Spleen (tissue), 11 donors: Measurements from ENCODE around the gene DNAAF1. TPM values are rescaled to one million over a fixed set of nuclear protein-coding genes. Genes with fewer than 3 reads are reported as not detected.

Experiments
- DNase-seq: peaks from one replicate; pipeline ENCODE4 v3.0.0-alpha.2; 2020
- H3K27ac ChIP-seq, 8 donors: fragments of 200-600 bp; sonication (generic) in 7 of 8; 1 replicate in 4 of 8; 2 replicates in 4 of 8; pipeline versions ENCODE4 v1.5.0 to v1.8.0; 2016 to 2021; ENCODE audit warnings: inconsistent platforms in 4 of 8, mild to moderate bottlenecking in 4 of 8, moderate library complexity in 1 of 8
- H3K27me3 ChIP-seq, 7 donors: fragments of 200-600 bp; sonication (generic) in 6 of 7; replicated peaks in 1 of 7; 1 replicate in 4 of 7; 2 replicates in 3 of 7; pipeline versions ENCODE4 v1.5.0 to v1.8.0; 2016 to 2021; ENCODE audit warnings: inconsistent platforms in 3 of 7, mild to moderate bottlenecking in 1 of 7
- H3K36me3 ChIP-seq, 6 donors: fragments of 200-600 bp; sonication (generic) in 5 of 6; 1 replicate in 4 of 6; 2 replicates in 2 of 6; pipeline versions ENCODE4 v1.5.0 to v1.8.0; 2016 to 2021; ENCODE audit warnings: inconsistent platforms in 2 of 6
- H3K4me1 ChIP-seq, 6 donors: fragments of 200-600 bp; sonication (generic) in 5 of 6; 1 replicate in 3 of 6; 2 replicates in 3 of 6; pipeline versions ENCODE4 v1.5.0 to v1.8.0; 2016 to 2021; ENCODE audit warnings: inconsistent platforms in 3 of 6
- H3K4me3 ChIP-seq, 8 donors: fragments of 200-600 bp; sonication (generic) in 7 of 8; 1 replicate in 4 of 8; 2 replicates in 4 of 8; pipeline versions ENCODE4 v1.5.0 to v1.8.0; 2016 to 2021; ENCODE audit warnings: inconsistent platforms in 4 of 8, mild to moderate bottlenecking in 4 of 8, moderate library complexity in 2 of 8
- H3K9me3 ChIP-seq, 8 donors: fragments of 200-600 bp; sonication (generic) in 7 of 8; 1 replicate in 4 of 8; 2 replicates in 4 of 8; pipeline versions ENCODE4 v1.5.0 to v1.8.0; 2016 to 2021; ENCODE audit warnings: inconsistent platforms in 4 of 8
- CTCF ChIP-seq, 11 experiments: fragments of 200-600 bp in 7 of 11; fragments of 450-650 bp in 4 of 11; sonication (generic) in 4 of 11; IDR thresholded peaks in 8 of 11; conservative IDR thresholded peaks in 3 of 11; 1 replicate in 7 of 11; 2 replicates in 4 of 11; pipeline versions ENCODE4 v1.4.0 to v1.8.0; 2016 to 2021; ENCODE audit warnings: antibody characterized with exemption in 11 of 11, inconsistent platforms in 4 of 11, mild to moderate bottlenecking in 1 of 11
- POLR2A ChIP-seq, 3 donors: fragments of 450-650 bp; IDR thresholded peaks; one replicate each; pipeline ENCODE4 v1.5.1; 2017; ENCODE audit warnings: antibody characterized with exemption in 3 of 3, mild to moderate bottlenecking in 1 of 3
- POLR2AphosphoS5 ChIP-seq, 3 donors: sonication (generic); formaldehyde crosslinking; IDR thresholded peaks; one replicate each; pipeline ENCODE4 v1.5.1; 2017; ENCODE audit warnings: antibody characterized with exemption in 3 of 3
- WGBS, 5 donors: extraction: QIAGEN DNeasy Blood & Tissue Kit in 3 of 5; methylation state at CpG; one replicate each; pipeline versions ENCODE4 v1.1.5 to v1.1.7; 2013 to 2018; 5-methylcytosine and 5-hydroxymethylcytosine counted together
- intact Hi-C: fragments of 100-400 bp; cut with DNase I; formaldehyde crosslinking; loops from one replicate; pipeline ENCODE4 v1.15.0; 2023; ENCODE audit warnings: low total_unique reads
- polyA plus RNA-seq, 3 donors: library from polyadenylated mRNA; stranded (reverse); fragments of 200-250 nt; gene quantifications; one replicate each; pipeline ENCODE4 v1.2.1, GENCODE V29; 2013
- total RNA-seq, 7 donors: library from RNA; depleted of rRNA in 3 of 7; stranded (reverse); fragments of >200 nt in 3 of 7; fragmentation: NEBNext Ultra II Directional in 4 of 7; extraction: Animal tissue kit (Norgen Biotek cat#: 25700) in 4 of 7; gene quantifications; one replicate each; pipeline versions ENCODE4 v1.1.0 to v1.2.1, GENCODE V29; 2016 to 2021
- donor health status: healthy with polysubstance abuse.
- donor health status: DM: no; HTN: no; CAD: no; lungs with moderate emphysema.
- donor health status: DM: no; HTN: no; CAD: no.
- donor health status: Bipolar disorder and iron deficiency.
- donor health status: healthy.
- donor health status: DM: no; HTN: no; CAD: no.
- donor health status: DM: yes; HTN: yes; CAD: no.

DNAAF1 gene
- total and polyA plus RNA-seq, 10 donors: 0.20 to 4.3 (median 1.3) TPM; not detected in 1

GRCh38 chr16:84225126-84225525, 80.0 kb downstream of the DNAAF1 start:
- no peak for DNase-seq
- no peaks in the 10 kb centered on the region for H3K36me3 ChIP-seq
- no peak overlapping the region for H3K4me3 ChIP-seq
- intact Hi-C loops: no loop called here
- H3K27ac ChIP-seq: no peak overlapping the region
- H3K9me3 ChIP-seq: no peaks in the 10 kb centered on the region
- 80 to 96% (median 89%) methylated on average over 3 of the region's 3 CpGs for WGBS, 5 donors
- H3K4me1 ChIP-seq: peaks cover 0 to 13% (median 7%) of the 10 kb centered on the region in 6 donors
- TF ChIP-seq POLR2AphosphoS5 (IDR thresholded peaks at IDR 0.05): no peak
- no peak for TF ChIP-seq CTCF (IDR thresholded peaks at IDR 0.05 in 8 of 11, conservative IDR thresholded peaks at IDR 0.05 in 3 of 11)
- TF ChIP-seq POLR2A (IDR thresholded peaks at IDR 0.05): no peak
- peaks cover 0 to 48% (median 0%) of the 10 kb centered on the region in 7 donors for H3K27me3 ChIP-seq

GRCh38 chr16:84225571-84225970, 80.5 kb downstream of the DNAAF1 start:
- intact Hi-C loops: no loop called here
- Histone ChIP-seq H3K27ac (no peak overlapping the region), H3K27me3 (peaks cover 0 to 50% (median 1%) of the 10 kb centered on the region in 7 donors), H3K4me1 (peaks cover 0 to 13% (median 7%) of the 10 kb centered on the region in 6 donors), H3K9me3 (no peaks in the 10 kb centered on the region), H3K4me3 (no peak overlapping the region), H3K36me3 (no peaks in the 10 kb centered on the region)
- WGBS, 5 donors: 82 to 94% (median 87%) methylated on average over 5 to 7 of the region's 7 CpGs
- TF ChIP-seq CTCF (IDR thresholded peaks at IDR 0.05 in 8 of 11, conservative IDR thresholded peaks at IDR 0.05 in 3 of 11): no peak
- no peak for TF ChIP-seq POLR2A (IDR thresholded peaks at IDR 0.05)
- no peak for TF ChIP-seq POLR2AphosphoS5 (IDR thresholded peaks at IDR 0.05)
- no peak for DNase-seq

- Histone ChIP-seq H3K36me3 (no peaks in the 10 kb centered on the region), H3K4me3 (no peak overlapping the region), H3K9me3 (no peaks in the 10 kb centered on the region), H3K4me1 (peaks cover 0 to 13% (median 7%) of the 10 kb centered on the region in 6 donors), H3K27ac (no peak overlapping the region), H3K27me3 (peaks cover 0 to 54% (median 4%) of the 10 kb centered on the region in 7 donors)
- intact Hi-C loops: no loop called here
- 78 to 93% (median 83%) methylated on average over 8 of the region's 8 CpGs for WGBS, 5 donors
- no peak for DNase-seq
- TF ChIP-seq CTCF (IDR thresholded peaks at IDR 0.05 in 8 of 11, conservative IDR thresholded peaks at IDR 0.05 in 3 of 11): no peak
- no peak for TF ChIP-seq POLR2AphosphoS5 (IDR thresholded peaks at IDR 0.05)
- no peak for TF ChIP-seq POLR2A (IDR thresholded peaks at IDR 0.05)
These were observed 80.9 kb downstream of the DNAAF1 start for GRCh38 chr16:84226026-84226425.

Other genes starting within 250 kb of the DNAAF1 start
- gene MLYCD, start 246.2 kb upstream of the DNAAF1 start, total RNA-seq: 10 to 100 TPM in 4 of 7 donors, 1 to 10 TPM in 3; 6.1 to 14.3 (median 10.1) TPM
- 1 to 10 TPM; 2.0 to 2.9 (median 2.1) TPM for gene MLYCD, start 246.2 kb upstream of the DNAAF1 start, polyA plus RNA-seq
- 10 to 100 TPM in 2 of 7 donors, 1 to 10 TPM in 5; 4.7 to 13.5 (median 9.5) TPM for gene OSGIN1, start 192.1 kb upstream of the DNAAF1 start, total RNA-seq
- 10 to 100 TPM in 1 of 3 donors, 1 to 10 TPM in 2; 2.3 to 13.2 (median 6.1) TPM for gene OSGIN1, start 192.1 kb upstream of the DNAAF1 start, polyA plus RNA-seq
- 1 to 10 TPM in 3 of 7 donors, under 1 TPM in 1, not detected in 3; 0.95 to 3.1 (median 1.6) TPM for gene NECAB2, start 177.1 kb upstream of the DNAAF1 start, total RNA-seq
- gene NECAB2, start 177.1 kb upstream of the DNAAF1 start, polyA plus RNA-seq: under 1 TPM in 2 of 3 donors, not detected in 1; 0.16 to 0.20 TPM
- not detected for gene SLC38A8, start 102.5 kb upstream of the DNAAF1 start, total RNA-seq
- gene SLC38A8, start 102.5 kb upstream of the DNAAF1 start, polyA plus RNA-seq: under 1 TPM in 1 of 3 donors, not detected in 2; 0.37 TPM
- gene MBTPS1, start 28.4 kb upstream of the DNAAF1 start, total RNA-seq: 100 to 1,000 TPM in 3 of 7 donors, 10 to 100 TPM in 4; 76.4 to 121 (median 98.7) TPM
- 10 to 100 TPM; 34.5 to 44.2 (median 39.9) TPM for gene MBTPS1, start 28.4 kb upstream of the DNAAF1 start, polyA plus RNA-seq
- gene HSDL1, start 131 bp upstream of the DNAAF1 start, total RNA-seq: 10 to 100 TPM; 18.3 to 29.0 (median 23.4) TPM
- 10 to 100 TPM; 10.1 to 15.7 (median 14.0) TPM for gene HSDL1, start 131 bp upstream of the DNAAF1 start, polyA plus RNA-seq
- gene TAF1C, start 41.7 kb downstream of the DNAAF1 start, total RNA-seq: 100 to 1,000 TPM in 2 of 7 donors, 10 to 100 TPM in 5; 60.3 to 133 (median 76.6) TPM
- 100 to 1,000 TPM in 1 of 3 donors, 10 to 100 TPM in 2; 31.4 to 125 (median 70.6) TPM for gene TAF1C, start 41.7 kb downstream of the DNAAF1 start, polyA plus RNA-seq
- gene ADAD2, start 45.8 kb downstream of the DNAAF1 start, total RNA-seq: 10 to 100 TPM in 1 of 7 donors, 1 to 10 TPM in 6; 2.8 to 24.1 (median 6.4) TPM
- gene ADAD2, start 45.8 kb downstream of the DNAAF1 start, polyA plus RNA-seq: 10 to 100 TPM in 2 of 3 donors, 1 to 10 TPM in 1; 2.5 to 86.5 (median 25.9) TPM
- gene KCNG4, start 94.7 kb downstream of the DNAAF1 start, total RNA-seq: not detected
- not detected for gene KCNG4, start 94.7 kb downstream of the DNAAF1 start, polyA plus RNA-seq
- gene WFDC1, start 149.6 kb downstream of the DNAAF1 start, total RNA-seq: 1 to 10 TPM; 1.6 to 6.6 (median 2.3) TPM
- gene WFDC1, start 149.6 kb downstream of the DNAAF1 start, polyA plus RNA-seq: 1 to 10 TPM; 1.8 to 2.2 (median 2.1) TPM
- 1 to 10 TPM in 5 of 7 donors, under 1 TPM in 2; 0.60 to 8.1 (median 1.9) TPM for gene ATP2C2, start 223.2 kb downstream of the DNAAF1 start, total RNA-seq
- under 1 TPM; 0.09 to 0.35 (median 0.11) TPM for gene ATP2C2, start 223.2 kb downstream of the DNAAF1 start, polyA plus RNA-seq